ENCODE data around the gene NRCAM.

- no peak for TF ChIP-seq POLR2A (IDR thresholded peaks at IDR 0.05)
- TF ChIP-seq CTCF (IDR thresholded peaks at IDR 0.05) = no peak
These were observed 662 bp downstream of the NRCAM start for GRCh38 chr7:108455551-108455997.
